ENCODE results near the gene EIF4ENIF1.
"Not testable (repeated sequence)": the region's sequence is repeated elsewhere in the genome, so short reads cannot be mapped to it uniquely, and the experiment has no call there.

The EIF4ENIF1 gene

GRCh38 chr22:31440681-31441080 is 49.0 kb downstream of the EIF4ENIF1 start:
- no peak for DNase-seq

- no peak for DNase-seq
These were observed 49.8 kb downstream of the EIF4ENIF1 start for GRCh38 chr22:31439808-31440207.

- DNase-seq: no peak
These were observed 53.5 kb downstream of the EIF4ENIF1 start for GRCh38 chr22:31436132-31436531.

GRCh38 chr22:31431950-31432349 is 57.7 kb downstream of the EIF4ENIF1 start:
- no peak for DNase-seq

GRCh38 chr22:31425331-31426050 is 64.2 kb downstream of the EIF4ENIF1 start:
- DNase-seq: no peak

GRCh38 chr22:31402350-31402749 is 87.3 kb downstream of the EIF4ENIF1 start:
- not testable (repeated sequence) for DNase-seq

- DNase-seq: no peak
These were observed 89.6 kb downstream of the EIF4ENIF1 start for GRCh38 chr22:31400023-31400397.

GRCh38 chr22:31399211-31400022 is 90.2 kb downstream of the EIF4ENIF1 start, which contains the start of gene DRG1:
Gene DRG1 (plus strand): TSS chr22:31399604. CDS start chr22:31399684, 80 bp downstream.
- DNase-seq: peak; percentile 97

GRCh38 chr22:31398231-31398630 is 91.4 kb downstream of the EIF4ENIF1 start:
- DNase-seq: no peak

GRCh38 chr22:31394326-31394725 is 95.3 kb downstream of the EIF4ENIF1 start:
- DNase-seq: no peak

- no peak for DNase-seq
These were observed 95.7 kb downstream of the EIF4ENIF1 start for GRCh38 chr22:31393893-31394292.

Data from stimulated activated naive CD4-positive, alpha-beta T cell treated with Interleukin-2 at 50 U/mL for 16 hours (primary cell).